K562 (cell line): ENCODE data around the gene RGL2. TPM values are rescaled to one million over a fixed set of nuclear protein-coding genes. Genes with fewer than 3 reads are reported as not detected.

Experiments
- ELF2 ChIP-seq: fragments of 250-450 bp; sonication (Bioruptor Pico); IDR thresholded peaks from 2 replicates; pipeline ENCODE4 v1.5.0; 2021; ENCODE audit warnings: mild to moderate bottlenecking
- ETS2 ChIP-seq: IDR thresholded peaks from 2 replicates; pipeline ENCODE4 v1.6.1; 2016; ENCODE audit warnings: borderline replicate concordance, missing genetic modification characterization, mild to moderate bottlenecking, moderate library complexity, missing compliant biosample characterization; ENCODE audit not compliant: poor library complexity, severe bottlenecking
- MTF1 ChIP-seq: fragments of 250-450 bp; sonication (Bioruptor Pico); IDR thresholded peaks from 2 replicates; pipeline ENCODE4 v1.9.0; 2021; ENCODE audit warnings: moderate library complexity, mild to moderate bottlenecking, inconsistent platforms, borderline replicate concordance
- NFE2L1 ChIP-seq: fragments of 450-650 bp; IDR thresholded peaks from 2 replicates; pipeline ENCODE4 v1.6.1; 2016; ENCODE audit warnings: missing genetic modification characterization, low read depth, mild to moderate bottlenecking, missing compliant biosample characterization, moderate library complexity, borderline replicate concordance
- TCF3 ChIP-seq: sonication (generic); formaldehyde crosslinking; IDR thresholded peaks from 2 replicates; pipeline ENCODE4 v1.4.0; 2020; ENCODE audit warnings: mild to moderate bottlenecking, missing genetic modification reagents
- ZBTB12 ChIP-seq: fragments of 250-450 bp; sonication (Bioruptor Pico); IDR thresholded peaks from 2 replicates; pipeline ENCODE4 v1.4.0; 2020
- ZNF347 ChIP-seq: fragments of 450-650 bp; formaldehyde crosslinking; IDR thresholded peaks from 2 replicates; pipeline ENCODE4 v1.4.0; 2020; ENCODE audit warnings: low read depth, mild to moderate bottlenecking, moderate library complexity
- ZNF407 ChIP-seq: fragments of 450-650 bp; IDR thresholded peaks from 2 replicates; pipeline ENCODE4 v1.6.1; 2016; ENCODE audit warnings: low read depth
- ZNF586 ChIP-seq: fragments of 450-650 bp; formaldehyde crosslinking; conservative IDR thresholded peaks from 2 replicates; pipeline ENCODE4 v1.4.0; 2020; ENCODE audit warnings: mild to moderate bottlenecking, moderate library complexity
- polyA plus RNA-seq, 8 experiments: library from polyadenylated mRNA; depleted of rRNA in 4 of 8; stranded (reverse) in 5 of 8; unstranded in 3 of 8; fragments of >200 nt; fragmentation: Nextera tagmentation in 2 of 8; fragmentation: Illumina TruSeq in 1 of 8; extraction: Ambion mirVana in 2 of 8; extraction: Trizol in 1 of 8; gene quantifications; 2 replicates each; pipeline versions ENCODE4 v1.2.1 to v1.2.3, GENCODE V29; 2011 to 2014; ENCODE audit warnings: inconsistent platforms in 1 of 8, missing spikeins in 1 of 8
- total RNA-seq, 7 experiments: library from RNA; depleted of rRNA in 6 of 7; stranded (reverse); fragments of >200 nt in 6 of 7; fragmentation: Illumina TruSeq in 2 of 7; extraction: Trizol in 2 of 7; gene quantifications; 2 replicates each; pipeline versions ENCODE4 v1.2.1 to v1.2.3, GENCODE V29; 2011 to 2021; ENCODE audit warnings: low replicate concordance in 1 of 7
- TF ChIP-seq, protein P1 (sequence below): fragments of 250-450 bp; sonication (Bioruptor Pico); IDR thresholded peaks from 2 replicates; pipeline ENCODE4 v1.9.0; 2021; ENCODE audit warnings: mild to moderate bottlenecking, inconsistent platforms
- TF ChIP-seq, protein P2 (sequence below): sonication (generic); formaldehyde crosslinking; IDR thresholded peaks from 2 replicates; pipeline ENCODE4 v1.4.0; 2020; ENCODE audit warnings: mild to moderate bottlenecking, missing genetic modification reagents

Gene RGL2
- total and polyA plus RNA-seq, 9 of the 15 experiments (the other 6 are each of a cell fraction or from before 2014, with no cell fraction given): 1.8 to 57.1 (median 19.5) TPM

DNA sequence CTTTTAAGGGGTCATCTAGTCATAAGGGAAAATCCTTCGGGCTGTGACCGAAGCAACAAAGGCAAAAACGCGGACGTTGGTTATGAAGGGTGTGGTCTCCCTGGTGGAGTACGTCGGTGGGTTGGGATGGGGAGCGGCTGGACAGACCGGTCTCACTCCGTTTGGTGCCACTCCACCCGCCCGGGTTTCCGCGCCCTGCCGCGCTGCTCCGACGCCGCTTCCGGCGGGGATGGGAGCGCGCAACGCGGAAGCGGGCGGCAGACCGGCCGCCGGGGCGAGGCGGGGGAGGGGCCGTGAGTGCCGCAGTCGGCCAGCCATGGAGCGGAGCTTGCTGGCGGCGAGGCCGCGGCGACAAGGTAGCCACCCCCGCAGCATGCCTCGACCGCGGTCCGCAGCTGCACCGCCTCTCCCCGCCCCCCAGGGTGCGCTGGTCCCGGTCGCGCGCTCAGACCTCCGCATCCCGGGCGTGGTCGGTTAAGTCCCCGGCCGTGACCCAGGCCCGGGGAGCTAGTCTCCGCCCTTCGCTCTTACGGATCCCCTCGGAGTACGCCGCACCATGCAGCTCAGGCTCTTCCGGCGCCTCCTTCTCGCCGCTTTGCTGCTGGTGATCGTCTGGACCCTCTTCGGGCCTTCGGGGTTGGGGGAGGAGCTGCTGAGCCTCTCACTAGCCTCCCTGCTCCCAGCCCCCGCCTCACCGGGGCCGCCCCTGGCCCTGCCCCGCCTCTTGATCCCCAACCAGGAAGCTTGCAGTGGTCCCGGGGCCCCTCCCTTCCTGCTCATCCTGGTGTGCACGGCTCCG is 21.7 kb downstream of the RGL2 start, which contains the start of gene B3GALT4 (continued):
- peak; percentile 64; the same call in 1 of the 2 replicates for TF ChIP-seq ZNF407
- no peak for TF ChIP-seq NFE2L1
- no peak for TF ChIP-seq ETS2
- TF ChIP-seq ZBTB12 (CRISPR knock-in tag): no peak
- no peak for TF ChIP-seq MTF1 (CRISPR knock-in tag)
- 0 out of 2 replicates have a peak, but pooled peaks have one; percentile 18 for TF ChIP-seq ZNF347 (CRISPR knock-in tag)
- TF ChIP-seq, protein P1, sequence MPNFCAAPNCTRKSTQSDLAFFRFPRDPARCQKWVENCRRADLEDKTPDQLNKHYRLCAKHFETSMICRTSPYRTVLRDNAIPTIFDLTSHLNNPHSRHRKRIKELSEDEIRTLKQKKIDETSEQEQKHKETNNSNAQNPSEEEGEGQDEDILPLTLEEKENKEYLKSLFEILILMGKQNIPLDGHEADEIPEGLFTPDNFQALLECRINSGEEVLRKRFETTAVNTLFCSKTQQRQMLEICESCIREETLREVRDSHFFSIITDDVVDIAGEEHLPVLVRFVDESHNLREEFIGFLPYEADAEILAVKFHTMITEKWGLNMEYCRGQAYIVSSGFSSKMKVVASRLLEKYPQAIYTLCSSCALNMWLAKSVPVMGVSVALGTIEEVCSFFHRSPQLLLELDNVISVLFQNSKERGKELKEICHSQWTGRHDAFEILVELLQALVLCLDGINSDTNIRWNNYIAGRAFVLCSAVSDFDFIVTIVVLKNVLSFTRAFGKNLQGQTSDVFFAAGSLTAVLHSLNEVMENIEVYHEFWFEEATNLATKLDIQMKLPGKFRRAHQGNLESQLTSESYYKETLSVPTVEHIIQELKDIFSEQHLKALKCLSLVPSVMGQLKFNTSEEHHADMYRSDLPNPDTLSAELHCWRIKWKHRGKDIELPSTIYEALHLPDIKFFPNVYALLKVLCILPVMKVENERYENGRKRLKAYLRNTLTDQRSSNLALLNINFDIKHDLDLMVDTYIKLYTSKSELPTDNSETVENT: peak; percentile 90
- TF ChIP-seq TCF3 (CRISPR knock-in tag): peak; percentile 52
- TF ChIP-seq, protein P2, sequence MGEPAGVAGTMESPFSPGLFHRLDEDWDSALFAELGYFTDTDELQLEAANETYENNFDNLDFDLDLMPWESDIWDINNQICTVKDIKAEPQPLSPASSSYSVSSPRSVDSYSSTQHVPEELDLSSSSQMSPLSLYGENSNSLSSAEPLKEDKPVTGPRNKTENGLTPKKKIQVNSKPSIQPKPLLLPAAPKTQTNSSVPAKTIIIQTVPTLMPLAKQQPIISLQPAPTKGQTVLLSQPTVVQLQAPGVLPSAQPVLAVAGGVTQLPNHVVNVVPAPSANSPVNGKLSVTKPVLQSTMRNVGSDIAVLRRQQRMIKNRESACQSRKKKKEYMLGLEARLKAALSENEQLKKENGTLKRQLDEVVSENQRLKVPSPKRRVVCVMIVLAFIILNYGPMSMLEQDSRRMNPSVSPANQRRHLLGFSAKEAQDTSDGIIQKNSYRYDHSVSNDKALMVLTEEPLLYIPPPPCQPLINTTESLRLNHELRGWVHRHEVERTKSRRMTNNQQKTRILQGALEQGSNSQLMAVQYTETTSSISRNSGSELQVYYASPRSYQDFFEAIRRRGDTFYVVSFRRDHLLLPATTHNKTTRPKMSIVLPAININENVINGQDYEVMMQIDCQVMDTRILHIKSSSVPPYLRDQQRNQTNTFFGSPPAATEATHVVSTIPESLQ: peak; percentile 21; the same call in 1 of the 2 replicates
- peak; percentile 94 for TF ChIP-seq ELF2
- TF ChIP-seq ZNF586 (CRISPR knock-in tag): peak; percentile 90
